Activated CD4-positive, alpha-beta T cell treated with anti-CD3 and anti-CD28 coated beads, Interleukin-2, amount 10 ng/mL, durations not matched to agents 7 days and 5 days (primary cell): ENCODE results near the gene ZFYVE19. TPM values are rescaled to one million over a fixed set of nuclear protein-coding genes. Genes with fewer than 3 reads are reported as not detected.
A peak's percentile ranks its signal among the peaks of the same experiment; 100 is the strongest.

Experiments
- CTCF ChIA-PET: fragments of 350-600 bp; sonication (Branson Sonifier 250); formaldehyde crosslinking; loops from one replicate; lab custom pipeline; 2021; ENCODE audit warnings: antibody characterized with exemption; lab: Charles Lee
- POLR2A ChIA-PET: fragments of 350-600 bp; sonication (Branson Sonifier 250); formaldehyde crosslinking; loops from one replicate; lab custom pipeline; 2021; ENCODE audit warnings: antibody characterized with exemption; lab: Charles Lee
- DNase-seq: peaks from one replicate; pipeline ENCODE4 v3.0.0-alpha.2; 2020
- H3K27ac Mint-ChIP-seq: one replicate; pipeline ENCODE4 v1.8.0; 2021; ENCODE audit warnings: mild to moderate bottlenecking, moderate library complexity, mixed read lengths
- H3K27me3 Mint-ChIP-seq: one replicate; pipeline ENCODE4 v1.8.0; 2021; ENCODE audit warnings: mixed read lengths
- H3K36me3 Mint-ChIP-seq: one replicate; pipeline ENCODE4 v1.8.0; 2021; ENCODE audit warnings: low read depth, mixed read lengths
- H3K4me1 Mint-ChIP-seq: one replicate; pipeline ENCODE4 v1.8.0; 2021; ENCODE audit warnings: mixed read lengths
- H3K4me3 Mint-ChIP-seq: one replicate; pipeline ENCODE4 v1.8.0; 2021; ENCODE audit warnings: mild to moderate bottlenecking, moderate library complexity, mixed read lengths
- H3K9me3 Mint-ChIP-seq: one replicate; pipeline ENCODE4 v1.8.0; 2021; ENCODE audit warnings: mixed read lengths
- total RNA-seq, 2 experiments: library from RNA; stranded (reverse); gene quantifications; one replicate each; pipeline ENCODE4 v1.2.3, GENCODE V29; 2021

ZFYVE19 gene
- total RNA-seq, 2 experiments from 2014 or later, result 31.1 to 32.2 TPM

GRCh38 chr15:40768521-40769273, 38.2 kb upstream of the ZFYVE19 start:
- POLR2A ChIA-PET, result no interaction called here
- CTCF ChIA-PET, result interaction anchor here (1.4 to 2.8 kb wide), 6 partner anchors 13 to 126 kb away, joined by 3 to 13 read pairs (median 8); partner anchors contain the start of gene VPS18
- H3K27ac Mint-ChIP-seq, result peak overlapping the region; percentile 90
- peaks cover 20% of the 10 kb centered on the region for H3K36me3 Mint-ChIP-seq
- H3K27me3 Mint-ChIP-seq, result no peaks in the 10 kb centered on the region
- no peak overlapping the region for H3K4me3 Mint-ChIP-seq
- no peaks in the 10 kb centered on the region for H3K9me3 Mint-ChIP-seq
- H3K4me1 Mint-ChIP-seq, result peaks cover 46% of the 10 kb centered on the region
- DNase-seq, result no peak

GRCh38 chr15:40769274-40770146, 37.4 kb upstream of the ZFYVE19 start, which contains the start of gene C15orf62:
TSS of gene C15orf62 (plus strand) at chr15:40769980. CDS start at chr15:40770496, 516 bp downstream.
- Mint-ChIP-seq H3K36me3 (peaks cover 21% of the 10 kb centered on the region), H3K27ac (peak within 1 kb of the TSS; percentile 90), H3K4me1 (peaks cover 43% of the 10 kb centered on the region), H3K4me3 (peak within 1 kb of the TSS; percentile 37), H3K27me3 (no peaks in the 10 kb centered on the region), H3K9me3 (no peaks in the 10 kb centered on the region)
- peak; percentile 50 for DNase-seq
- POLR2A ChIA-PET, result no interaction called here
- CTCF ChIA-PET, result interaction anchor here (1.4 to 2.6 kb wide), 5 partner anchors 13 to 125 kb away, joined by 3 to 10 read pairs (median 6); partner anchors contain the start of gene VPS18

GRCh38 chr15:40770147-40770721, 36.7 kb upstream of the ZFYVE19 start:
- POLR2A ChIA-PET, result no interaction called here
- Mint-ChIP-seq H3K9me3 (no peaks in the 10 kb centered on the region), H3K27ac (peak overlapping the region; percentile 90), H3K4me3 (peak overlapping the region; percentile 37), H3K4me1 (peaks cover 36% of the 10 kb centered on the region), H3K27me3 (no peaks in the 10 kb centered on the region), H3K36me3 (peaks cover 21% of the 10 kb centered on the region)
- CTCF ChIA-PET, result interaction anchor here (1.4 to 2.8 kb wide), 4 partner anchors 12 to 124 kb away, joined by 3 to 10 read pairs (median 9); partner anchors contain the start of gene VPS18
- DNase-seq, result no peak

- CTCF ChIA-PET, result interaction anchor here (0.6 to 2.8 kb wide), 4 partner anchors 11 to 33 kb away, joined by 3 to 10 read pairs (median 6); no protein-coding TSS in a partner anchor
- DNase-seq, result no peak
- Mint-ChIP-seq H3K36me3 (peaks cover 21% of the 10 kb centered on the region), H3K9me3 (no peaks in the 10 kb centered on the region), H3K27me3 (no peaks in the 10 kb centered on the region), H3K4me1 (peaks cover 26% of the 10 kb centered on the region), H3K27ac (no peak overlapping the region), H3K4me3 (no peak overlapping the region)
- POLR2A ChIA-PET, result no interaction called here
Observed at GRCh38 chr15:40771242-40771641, 35.6 kb upstream of the ZFYVE19 start.

- H3K9me3 Mint-ChIP-seq, result no peaks in the 10 kb centered on the region
- peaks cover 28% of the 10 kb centered on the region for H3K36me3 Mint-ChIP-seq
- ChIA-PET POLR2A (no interaction called here), CTCF (interaction anchor here (2.8 to 3.9 kb wide), 2 partner anchors 11 to 28 kb away, joined by 9 to 16 read pairs; no protein-coding TSS in a partner anchor)
- no peak overlapping the region for H3K4me3 Mint-ChIP-seq
- DNase-seq, result no peak
- no peaks in the 10 kb centered on the region for H3K27me3 Mint-ChIP-seq
- no peak overlapping the region for H3K27ac Mint-ChIP-seq
- peaks cover 30% of the 10 kb centered on the region for H3K4me1 Mint-ChIP-seq
Observed at GRCh38 chr15:40772014-40772413, 34.9 kb upstream of the ZFYVE19 start.

GRCh38 chr15:40773496-40773895, 33.4 kb upstream of the ZFYVE19 start:
- CTCF ChIA-PET, result interaction anchor here (0.7 to 3.9 kb wide), 5 partner anchors 9 to 452 kb away, joined by 3 to 16 read pairs (median 4); partner anchors contain the start of gene GCHFR
- H3K4me1 Mint-ChIP-seq, result peaks cover 30% of the 10 kb centered on the region
- no peaks in the 10 kb centered on the region for H3K27me3 Mint-ChIP-seq
- no peaks in the 10 kb centered on the region for H3K9me3 Mint-ChIP-seq
- POLR2A ChIA-PET, result no interaction called here
- H3K36me3 Mint-ChIP-seq, result peaks cover 23% of the 10 kb centered on the region
- no peak overlapping the region for H3K4me3 Mint-ChIP-seq
- DNase-seq, result no peak
- H3K27ac Mint-ChIP-seq, result no peak overlapping the region

- H3K27ac Mint-ChIP-seq, result no peak overlapping the region
Observed at GRCh38 chr15:40773902-40774301, 33.0 kb upstream of the ZFYVE19 start.

GRCh38 chr15:40775007-40775406, 31.9 kb upstream of the ZFYVE19 start:
- Mint-ChIP-seq H3K4me1 (peaks cover 16% of the 10 kb centered on the region), H3K9me3 (no peaks in the 10 kb centered on the region), H3K27me3 (no peaks in the 10 kb centered on the region), H3K27ac (no peak overlapping the region), H3K4me3 (no peak overlapping the region), H3K36me3 (peaks cover 23% of the 10 kb centered on the region)
- CTCF ChIA-PET, result interaction anchor here (0.6 to 3.9 kb wide), 5 partner anchors 8 to 42 kb away, joined by 3 to 16 read pairs (median 9); partner anchors contain the start of gene GCHFR
- no peak for DNase-seq
- POLR2A ChIA-PET, result no interaction called here

More at GRCh38 chr15:40773902-40774301, 33.0 kb upstream of the ZFYVE19 start:
- peaks cover 23% of the 10 kb centered on the region for H3K36me3 Mint-ChIP-seq
- no peaks in the 10 kb centered on the region for H3K9me3 Mint-ChIP-seq
- no peak for DNase-seq
- H3K4me1 Mint-ChIP-seq, result peaks cover 26% of the 10 kb centered on the region
- no peaks in the 10 kb centered on the region for H3K27me3 Mint-ChIP-seq
- CTCF ChIA-PET, result interaction anchor here (1.4 to 3.9 kb wide), 4 partner anchors 9 to 17 kb away, joined by 3 to 16 read pairs (median 4); partner anchors contain the start of gene GCHFR
- H3K4me3 Mint-ChIP-seq, result no peak overlapping the region
- POLR2A ChIA-PET, result no interaction called here

- peaks cover 20% of the 10 kb centered on the region for H3K36me3 Mint-ChIP-seq
- no peak overlapping the region for H3K4me3 Mint-ChIP-seq
- H3K9me3 Mint-ChIP-seq, result no peaks in the 10 kb centered on the region
- CTCF ChIA-PET, result interaction anchor here (0.7 to 3.9 kb wide), 7 partner anchors 7 to 118 kb away, joined by 3 to 16 read pairs (median 7); partner anchors contain the start of genes GCHFR and VPS18
- no peaks in the 10 kb centered on the region for H3K27me3 Mint-ChIP-seq
- H3K4me1 Mint-ChIP-seq, result peaks cover 12% of the 10 kb centered on the region
- no peak for DNase-seq
- POLR2A ChIA-PET, result interaction anchor here (0.6 to 1.3 kb wide), 2 partner anchors 10 to 11 kb away, joined by 4 to 6 read pairs; no protein-coding TSS in a partner anchor
- no peak overlapping the region for H3K27ac Mint-ChIP-seq
Observed at GRCh38 chr15:40775740-40776536, 31.0 kb upstream of the ZFYVE19 start.

- peak; percentile 58 for DNase-seq
- H3K4me1 Mint-ChIP-seq, result peaks cover 12% of the 10 kb centered on the region
- POLR2A ChIA-PET, result interaction anchor here (0.6 to 1.3 kb wide), 3 partner anchors 9 to 11 kb away, joined by 3 to 6 read pairs (median 4); no protein-coding TSS in a partner anchor
- no peak overlapping the region for H3K4me3 Mint-ChIP-seq
- peaks cover 18% of the 10 kb centered on the region for H3K36me3 Mint-ChIP-seq
- CTCF ChIA-PET, result interaction anchor here (0.7 to 2.2 kb wide), 7 partner anchors 10 to 117 kb away, joined by 3 to 9 read pairs (median 5); partner anchors contain the start of genes GCHFR and VPS18
- H3K27me3 Mint-ChIP-seq, result no peaks in the 10 kb centered on the region
- no peaks in the 10 kb centered on the region for H3K9me3 Mint-ChIP-seq
- H3K27ac Mint-ChIP-seq, result peak overlapping the region; percentile 72
Observed at GRCh38 chr15:40776537-40777141, 30.2 kb upstream of the ZFYVE19 start.
